ENCODE results near the gene GSTT2B. TPM values are rescaled to one million over a fixed set of nuclear protein-coding genes. Genes with fewer than 3 reads are reported as not detected.

GSTT2B gene
- total and polyA plus RNA-seq, 10 of the 15 experiments (the other 5 are each of a cell fraction or from before 2014, with no cell fraction given) = 0.15 to 0.29 (median 0.21) TPM; not detected in 7

DNA sequence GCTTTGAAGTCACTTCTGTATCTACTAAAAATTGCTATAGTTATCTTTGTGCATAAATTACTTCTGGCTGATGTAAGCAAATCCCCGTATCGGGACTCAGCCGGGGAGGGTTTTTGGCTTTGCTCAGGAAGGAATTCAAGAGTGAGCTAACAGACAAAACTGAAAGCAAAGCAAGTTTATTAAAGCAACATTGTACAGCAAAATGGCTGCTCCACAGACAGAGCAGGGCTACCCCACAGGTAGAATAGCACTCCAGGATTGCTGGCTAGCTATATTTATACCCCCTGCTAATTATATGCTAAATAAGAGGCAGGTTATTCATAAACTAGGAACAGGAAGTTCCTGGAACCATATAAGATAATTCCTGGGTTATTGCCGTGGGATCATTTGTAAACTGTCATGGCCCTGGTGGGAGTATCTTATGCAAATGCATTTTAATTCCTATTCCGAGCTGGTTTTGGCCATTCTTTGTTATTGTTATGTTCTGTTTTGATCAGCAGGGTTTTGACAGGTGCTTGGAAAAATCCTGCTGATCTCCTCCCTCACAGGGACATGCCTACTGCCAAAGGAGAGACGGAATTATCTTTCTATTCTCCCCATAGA, 51.6 kb downstream of the GSTT2B start:
- H3K4me2 ChIP-seq (ENCODE audit: control insufficient read depth, insufficient read depth) = no peak overlapping the region
- no peak overlapping the region for H3K4me3 ChIP-seq
- ChIA-PET CTCF (interaction anchor here (0.5 to 6.2 kb wide), 2 partner anchors 15 to 110 kb away, joined by 3 to 37 read pairs; partner anchors contain the start of gene MIF), RAD21 (ENCODE audit: unreplicated experiment) (no interaction called here), SMC1A (ENCODE audit: uncharacterized antibody, unreplicated experiment) (interaction anchor here (1.3 to 1.5 kb wide), 2 partner anchors 37 to 265 kb away, joined by 3 to 4 read pairs; no protein-coding TSS in a partner anchor), POLR2A (interaction anchor here (0.7 to 2.0 kb wide), 2 partner anchors 10 to 15 kb away, joined by 7 to 8 read pairs; partner anchors contain the start of gene MIF)
- TF ChIP-seq SRF (IDR thresholded peaks at IDR 0.05; ENCODE audit: low read depth in 2 of 2, low read length in 2 of 2) (no peak), YY1 (IDR thresholded peaks at IDR 0.05; ENCODE audit: low read depth, low read length) (0 out of 2 replicates have a peak, but pooled peaks have one; percentile 11)
- TF ChIP-seq, protein P1, sequence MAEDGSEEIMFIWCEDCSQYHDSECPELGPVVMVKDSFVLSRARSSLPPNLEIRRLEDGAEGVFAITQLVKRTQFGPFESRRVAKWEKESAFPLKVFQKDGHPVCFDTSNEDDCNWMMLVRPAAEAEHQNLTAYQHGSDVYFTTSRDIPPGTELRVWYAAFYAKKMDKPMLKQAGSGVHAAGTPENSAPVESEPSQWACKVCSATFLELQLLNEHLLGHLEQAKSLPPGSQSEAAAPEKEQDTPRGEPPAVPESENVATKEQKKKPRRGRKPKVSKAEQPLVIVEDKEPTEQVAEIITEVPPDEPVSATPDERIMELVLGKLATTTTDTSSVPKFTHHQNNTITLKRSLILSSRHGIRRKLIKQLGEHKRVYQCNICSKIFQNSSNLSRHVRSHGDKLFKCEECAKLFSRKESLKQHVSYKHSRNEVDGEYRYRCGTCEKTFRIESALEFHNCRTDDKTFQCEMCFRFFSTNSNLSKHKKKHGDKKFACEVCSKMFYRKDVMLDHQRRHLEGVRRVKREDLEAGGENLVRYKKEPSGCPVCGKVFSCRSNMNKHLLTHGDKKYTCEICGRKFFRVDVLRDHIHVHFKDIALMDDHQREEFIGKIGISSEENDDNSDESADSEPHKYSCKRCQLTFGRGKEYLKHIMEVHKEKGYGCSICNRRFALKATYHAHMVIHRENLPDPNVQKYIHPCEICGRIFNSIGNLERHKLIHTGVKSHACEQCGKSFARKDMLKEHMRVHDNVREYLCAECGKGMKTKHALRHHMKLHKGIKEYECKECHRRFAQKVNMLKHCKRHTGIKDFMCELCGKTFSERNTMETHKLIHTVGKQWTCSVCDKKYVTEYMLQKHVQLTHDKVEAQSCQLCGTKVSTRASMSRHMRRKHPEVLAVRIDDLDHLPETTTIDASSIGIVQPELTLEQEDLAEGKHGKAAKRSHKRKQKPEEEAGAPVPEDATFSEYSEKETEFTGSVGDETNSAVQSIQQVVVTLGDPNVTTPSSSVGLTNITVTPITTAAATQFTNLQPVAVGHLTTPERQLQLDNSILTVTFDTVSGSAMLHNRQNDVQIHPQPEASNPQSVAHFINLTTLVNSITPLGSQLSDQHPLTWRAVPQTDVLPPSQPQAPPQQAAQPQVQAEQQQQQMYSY (CRISPR knock-in tag; IDR thresholded peaks at IDR 0.05) = no peak
- 91% methylated on average over 6 of the region's 6 CpGs for WGBS (ENCODE audit: insufficient coverage, insufficient replicate concordance, low lambda C conversion rate, missing lambda C conversion rate)
- intact Hi-C loops (cut with micrococcal nuclease; ENCODE audit: unreplicated experiment) (no loop called here), in situ Hi-C loops (cut with MboI) (no loop called here)
- H3K36me3 ChIP-seq (ENCODE audit: control insufficient read depth in 2 of 2, insufficient read depth in 2 of 2, low read length in 1 of 2) = no peaks in the 10 kb centered on the region
- H3K79me2 ChIP-seq (ENCODE audit: control insufficient read depth, insufficient read depth, low read length) = peaks cover 7% of the 10 kb centered on the region
- no peaks in the 10 kb centered on the region for H4K20me1 ChIP-seq (ENCODE audit: control insufficient read depth, insufficient read depth)
- BruUV-seq (replicated peaks) = no TSS peak
- no peak overlapping the region for H2AFZ ChIP-seq (ENCODE audit: control insufficient read depth, low read depth, low read length)
- H3K9ac ChIP-seq (ENCODE audit: control insufficient read depth, insufficient read depth, low read length) = no peak overlapping the region
- 0 out of 2 replicates have a peak, but pooled peaks cover 2% of the 10 kb centered on the region for H3K4me1 ChIP-seq (ENCODE audit: control insufficient read depth, insufficient read depth, low read length)
- no peaks in the 10 kb centered on the region for H3K9me3 ChIP-seq (replicated peaks; ENCODE audit: control insufficient read depth, insufficient read depth, low read length)
- H3K27me3 ChIP-seq (replicated peaks in 1 of 2; ENCODE audit: control insufficient read depth in 2 of 2, insufficient read depth in 2 of 2, low read length in 1 of 2) = no peaks in the 10 kb centered on the region
- H3K27ac ChIP-seq (ENCODE audit: control insufficient read depth, insufficient read depth) = no peak overlapping the region
- FAIRE-seq (peak; percentile 41), DNase-seq (ENCODE audit: low read depth, low spot score) (no peak), ATAC-seq (no peak)
